ENCODE results near the gene STX16. TPM values are rescaled to one million over a fixed set of nuclear protein-coding genes. Genes with fewer than 3 reads are reported as not detected.

Gene STX16
- total and polyA plus RNA-seq, 2 of the 13 experiments (the other 11 are each of a cell fraction or from before 2014, with no cell fraction given), result 28.0 to 72.7 TPM

DNA sequence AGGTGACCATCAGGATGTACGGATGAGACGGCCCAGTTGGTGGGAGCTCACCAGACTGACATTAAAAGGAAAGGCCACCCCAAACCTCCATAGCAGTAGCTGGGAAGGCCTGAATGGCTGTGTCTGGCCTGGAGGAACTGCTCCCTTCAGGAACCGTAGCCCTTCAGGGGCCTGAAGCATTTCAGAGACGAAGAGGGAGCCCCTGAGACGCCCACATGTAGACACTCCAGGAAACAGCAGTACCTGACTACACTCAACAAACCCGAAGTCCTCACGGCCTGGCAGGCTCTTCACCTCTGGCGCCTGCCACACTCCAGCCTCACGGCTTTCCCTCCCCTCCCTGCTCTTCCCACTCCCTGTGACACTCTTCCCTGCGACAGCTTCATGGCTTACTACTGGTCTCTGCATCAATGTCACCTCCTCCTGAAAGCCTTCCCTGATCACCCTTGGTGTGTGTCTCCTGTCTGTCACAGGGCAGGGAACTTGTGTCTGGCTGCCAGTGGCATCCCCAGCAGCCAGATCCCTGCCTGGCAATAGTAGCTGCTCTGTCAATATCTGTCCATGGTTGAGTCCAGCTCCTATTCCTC, 14.6 kb upstream of the STX16 start (continued):
- TF ChIP-seq DPF2 (CRISPR knock-in tag; IDR thresholded peaks at IDR 0.05; ENCODE audit: borderline replicate concordance, low read depth), result no peak
- TF ChIP-seq KDM2A (CRISPR knock-in tag; IDR thresholded peaks at IDR 0.05; ENCODE audit: borderline replicate concordance, low read depth), result no peak
- TF ChIP-seq PAWR (CRISPR knock-in tag; IDR thresholded peaks at IDR 0.05; ENCODE audit: borderline replicate concordance), result no peak
- TF ChIP-seq TCF7L2 (IDR thresholded peaks at IDR 0.05; ENCODE audit: low read depth, low read length), result no peak
- TF ChIP-seq, protein P1, sequence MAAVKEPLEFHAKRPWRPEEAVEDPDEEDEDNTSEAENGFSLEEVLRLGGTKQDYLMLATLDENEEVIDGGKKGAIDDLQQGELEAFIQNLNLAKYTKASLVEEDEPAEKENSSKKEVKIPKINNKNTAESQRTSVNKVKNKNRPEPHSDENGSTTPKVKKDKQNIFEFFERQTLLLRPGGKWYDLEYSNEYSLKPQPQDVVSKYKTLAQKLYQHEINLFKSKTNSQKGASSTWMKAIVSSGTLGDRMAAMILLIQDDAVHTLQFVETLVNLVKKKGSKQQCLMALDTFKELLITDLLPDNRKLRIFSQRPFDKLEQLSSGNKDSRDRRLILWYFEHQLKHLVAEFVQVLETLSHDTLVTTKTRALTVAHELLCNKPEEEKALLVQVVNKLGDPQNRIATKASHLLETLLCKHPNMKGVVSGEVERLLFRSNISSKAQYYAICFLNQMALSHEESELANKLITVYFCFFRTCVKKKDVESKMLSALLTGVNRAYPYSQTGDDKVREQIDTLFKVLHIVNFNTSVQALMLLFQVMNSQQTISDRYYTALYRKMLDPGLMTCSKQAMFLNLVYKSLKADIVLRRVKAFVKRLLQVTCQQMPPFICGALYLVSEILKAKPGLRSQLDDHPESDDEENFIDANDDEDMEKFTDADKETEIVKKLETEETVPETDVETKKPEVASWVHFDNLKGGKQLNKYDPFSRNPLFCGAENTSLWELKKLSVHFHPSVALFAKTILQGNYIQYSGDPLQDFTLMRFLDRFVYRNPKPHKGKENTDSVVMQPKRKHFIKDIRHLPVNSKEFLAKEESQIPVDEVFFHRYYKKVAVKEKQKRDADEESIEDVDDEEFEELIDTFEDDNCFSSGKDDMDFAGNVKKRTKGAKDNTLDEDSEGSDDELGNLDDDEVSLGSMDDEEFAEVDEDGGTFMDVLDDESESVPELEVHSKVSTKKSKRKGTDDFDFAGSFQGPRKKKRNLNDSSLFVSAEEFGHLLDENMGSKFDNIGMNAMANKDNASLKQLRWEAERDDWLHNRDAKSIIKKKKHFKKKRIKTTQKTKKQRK (IDR thresholded peaks at IDR 0.05; ENCODE audit: low read length), result no peak
- TF ChIP-seq CHD2 (IDR thresholded peaks at IDR 0.05; ENCODE audit: low read depth, low read length), result no peak
- TF ChIP-seq, protein P2, sequence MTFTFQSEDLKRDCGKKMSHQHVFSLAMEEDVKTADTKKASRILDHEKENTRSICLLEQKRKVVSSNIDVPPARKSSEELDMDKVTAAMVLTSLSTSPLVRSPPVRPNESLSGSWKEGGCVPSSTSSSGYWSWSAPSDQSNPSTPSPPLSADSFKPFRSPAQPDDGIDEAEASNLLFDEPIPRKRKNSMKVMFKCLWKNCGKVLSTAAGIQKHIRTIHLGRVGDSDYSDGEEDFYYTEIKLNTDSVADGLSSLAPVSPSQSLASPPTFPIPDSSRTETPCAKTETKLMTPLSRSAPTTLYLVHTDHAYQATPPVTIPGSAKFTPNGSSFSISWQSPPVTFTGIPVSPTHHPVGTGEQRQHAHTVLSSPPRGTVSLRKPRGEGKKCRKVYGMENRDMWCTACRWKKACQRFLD (CRISPR knock-in tag; IDR thresholded peaks at IDR 0.05; ENCODE audit: borderline replicate concordance), result no peak
- TF ChIP-seq ZFP36L1 (CRISPR knock-in tag; IDR thresholded peaks at IDR 0.05), result no peak
